IMR-90 (cell line): ENCODE data around the gene TULP4. TPM values are rescaled to one million over a fixed set of nuclear protein-coding genes. Genes with fewer than 3 reads are reported as not detected.

Experiments used
- ATAC-seq: fragments of 200-7000 bp; cut with Tn5 transposase; 2 replicates; pipeline ENCODE4 v1.9.1; 2020; ENCODE audit warnings: low read depth, mild to moderate bottlenecking, moderate library complexity
- BruUV-seq: library from RNA; stranded (reverse); fragments of 400-500 nt; replicated peaks from 2 replicates; lab custom pipeline; 2021; lab: Mats Ljungman, UMichigan
- CTCF ChIA-PET: fragments of 300-600 bp; formaldehyde crosslinking; extraction: SDS; loops from one replicate; lab custom pipeline; 2021; ENCODE audit warnings: antibody characterized with exemption; lab: Yijun Ruan, JAX
- POLR2A ChIA-PET: fragments of 300-600 bp; sonication (Branson Sonifier 250); formaldehyde crosslinking; loops from one replicate; lab custom pipeline; 2022; ENCODE audit warnings: antibody characterized with exemption; ENCODE audit not compliant: unreplicated experiment; lab: Charles Lee
- DNase-seq: peaks from one replicate; pipeline ENCODE4 v3.0.0; 2013
- H2AFZ ChIP-seq: replicated peaks from 2 replicates; pipeline ENCODE3; 2013; ENCODE audit warnings: low read length, mild to moderate bottlenecking; ENCODE audit not compliant: poor library complexity
- H2AK5ac ChIP-seq: 2 replicates; pipeline ENCODE4 v1.6.1; 2013; ENCODE audit warnings: low read depth, low read length, inconsistent platforms
- H2AK9ac ChIP-seq: replicated peaks from 2 replicates; pipeline ENCODE3; 2013; ENCODE audit warnings: mild to moderate bottlenecking, low read depth, low read length, moderate library complexity; ENCODE audit not compliant: poor library complexity
- H2BK120ac ChIP-seq: 2 replicates; pipeline ENCODE4 v1.6.1; 2013; ENCODE audit warnings: low read depth, low read length, inconsistent platforms
- H2BK15ac ChIP-seq: 3 replicates; pipeline ENCODE4 v1.6.1; 2013; ENCODE audit warnings: low read depth, low read length, inconsistent platforms
- H2BK20ac ChIP-seq: 2 replicates; pipeline ENCODE4 v1.6.1; 2013; ENCODE audit warnings: low read depth, mild to moderate bottlenecking, inconsistent platforms, low read length, moderate library complexity
- H2BK5ac ChIP-seq: 2 replicates; pipeline ENCODE4 v1.6.1; 2013; ENCODE audit warnings: mild to moderate bottlenecking, low read depth, low read length, inconsistent platforms; ENCODE audit not compliant: poor library complexity, severe bottlenecking
- H3K14ac ChIP-seq: replicated peaks from 2 replicates; pipeline ENCODE4 v1.6.1; 2013; ENCODE audit warnings: low read depth, low read length, inconsistent platforms
- H3K18ac ChIP-seq: 2 replicates; pipeline ENCODE4 v1.6.1; 2013; ENCODE audit warnings: low read depth, low read length, control low read depth
- H3K23ac ChIP-seq: 2 replicates; pipeline ENCODE4 v1.6.1; 2013; ENCODE audit warnings: low read depth, low read length, inconsistent platforms
- H3K27ac ChIP-seq: 2 replicates; pipeline ENCODE4 v1.5.1; 2013; ENCODE audit warnings: mild to moderate bottlenecking, control low read depth, low read length; ENCODE audit not compliant: insufficient read depth
- H3K27me3 ChIP-seq: 2 replicates; pipeline ENCODE4 v1.6.1; 2013; ENCODE audit warnings: low read length; ENCODE audit not compliant: control insufficient read depth, insufficient read depth
- H3K36me3 ChIP-seq: 2 replicates; pipeline ENCODE4 v1.6.1; 2013; ENCODE audit warnings: low read length, mixed read lengths; ENCODE audit not compliant: control insufficient read depth, insufficient read depth
- H3K4ac ChIP-seq: 2 replicates; pipeline ENCODE4 v1.6.1; 2013; ENCODE audit warnings: low read depth, low read length, inconsistent platforms
- H3K4me1 ChIP-seq: 2 replicates; pipeline ENCODE4 v1.6.1; 2013; ENCODE audit warnings: low read length, mixed read lengths; ENCODE audit not compliant: control insufficient read depth, insufficient read depth
- H3K4me2 ChIP-seq: 2 replicates; pipeline ENCODE4 v1.6.1; 2013; ENCODE audit warnings: low read depth, mild to moderate bottlenecking, control low read depth, low read length, moderate library complexity
- H3K4me3 ChIP-seq: 2 replicates; pipeline ENCODE4 v1.5.1; 2013; ENCODE audit warnings: low read depth, mild to moderate bottlenecking, control low read depth, low read length, moderate library complexity; ENCODE audit not compliant: insufficient read depth
- H3K56ac ChIP-seq: 2 replicates; pipeline ENCODE4 v1.6.1; 2013; ENCODE audit warnings: low read length, inconsistent platforms; ENCODE audit not compliant: insufficient read depth; ENCODE audit errors: extremely low read depth
- H3K79me1 ChIP-seq, 2 experiments: 2 replicates each; pipeline ENCODE4 v1.6.1; 2013; ENCODE audit warnings: low read length in 2 of 2, inconsistent platforms in 1 of 2, low read depth in 1 of 2
- H3K9ac ChIP-seq: 2 replicates; pipeline ENCODE4 v1.6.1; 2013; ENCODE audit warnings: low read depth, low read length, control low read depth
- H3K9me1 ChIP-seq: 2 replicates; pipeline ENCODE4 v1.6.1; 2013; ENCODE audit warnings: low read length, inconsistent platforms; ENCODE audit not compliant: insufficient read depth
- H3K9me3 ChIP-seq: 2 replicates; pipeline ENCODE4 v1.6.1; 2013; ENCODE audit warnings: low read length; ENCODE audit not compliant: control insufficient read depth, insufficient read depth
- H4K20me1 ChIP-seq: 2 replicates; pipeline ENCODE4 v1.6.1; 2013; ENCODE audit warnings: low read length, inconsistent platforms; ENCODE audit not compliant: insufficient read depth
- H4K5ac ChIP-seq: 2 replicates; pipeline ENCODE4 v1.6.1; 2013; ENCODE audit warnings: mild to moderate bottlenecking, low read depth, low read length, control low read depth
- H4K8ac ChIP-seq, 2 experiments: 2 replicates each; pipeline ENCODE4 v1.6.1; 2013; ENCODE audit warnings: low read depth in 2 of 2, low read length in 2 of 2, control low read depth in 1 of 2, inconsistent platforms in 1 of 2
- H4K91ac ChIP-seq: 2 replicates; pipeline ENCODE4 v1.6.1; 2013; ENCODE audit warnings: low read depth, low read length, inconsistent platforms; ENCODE audit not compliant: insufficient read depth
- BHLHE40 ChIP-seq: fragments of 150-350 bp; IDR thresholded peaks from 2 replicates; pipeline ENCODE4 v1.6.1; 2016; ENCODE audit warnings: mild to moderate bottlenecking, low read depth, low read length
- CHD1 ChIP-seq: IDR thresholded peaks from 2 replicates; pipeline ENCODE4 v1.6.1; 2012; ENCODE audit warnings: low read depth, low read length, improper control_type of control experiment
- CTCF ChIP-seq: conservative IDR thresholded peaks from 2 replicates; pipeline ENCODE4 v1.5.1; 2012; ENCODE audit warnings: mild to moderate bottlenecking, low read depth, low read length, improper control_type of control experiment
- ELK1 ChIP-seq: fragments of 150-350 bp; IDR thresholded peaks from 2 replicates; pipeline ENCODE4 v1.6.1; 2016; ENCODE audit warnings: low read depth, mild to moderate bottlenecking, low read length, moderate library complexity, borderline replicate concordance
- MAFK ChIP-seq: IDR thresholded peaks from 2 replicates; pipeline ENCODE4 v1.6.1; 2012; ENCODE audit warnings: low read depth, low read length, improper control_type of control experiment
- MAZ ChIP-seq: IDR thresholded peaks from 2 replicates; pipeline ENCODE4 v1.6.1; 2012; ENCODE audit warnings: low read depth, mild to moderate bottlenecking, low read length, improper control_type of control experiment, moderate library complexity, borderline replicate concordance
- MXI1 ChIP-seq: IDR thresholded peaks from 2 replicates; pipeline ENCODE4 v1.6.1; 2012; ENCODE audit warnings: low read depth, mild to moderate bottlenecking, low read length, moderate library complexity, borderline replicate concordance
- NFE2L2 ChIP-seq: fragments of 150-350 bp; IDR thresholded peaks from 2 replicates; pipeline ENCODE4 v1.6.1; 2016; ENCODE audit warnings: low read depth, mild to moderate bottlenecking, low read length
- POLR2A ChIP-seq: IDR thresholded peaks from 2 replicates; pipeline ENCODE4 v1.6.1; 2012; ENCODE audit warnings: mild to moderate bottlenecking, low read depth, low read length
- SMC3 ChIP-seq: fragments of 150-350 bp; IDR thresholded peaks from 2 replicates; pipeline ENCODE4 v1.6.1; 2016; ENCODE audit warnings: low read depth, mild to moderate bottlenecking, antibody characterized with exemption, low read length, moderate library complexity
- USF2 ChIP-seq: fragments of 150-350 bp; IDR thresholded peaks from 2 replicates; pipeline ENCODE4 v1.6.1; 2017; ENCODE audit warnings: mild to moderate bottlenecking, antibody characterized with exemption, low read length, low read depth
- WGBS, 2 experiments: methylation state at CpG; one replicate each; pipeline versions ENCODE4 v1.1.5 to v1.1.7; 2013; ENCODE audit warnings: missing lambda C conversion rate in 2 of 2; ENCODE audit not compliant: insufficient read length in 1 of 2; ENCODE audit errors: extremely low coverage in 2 of 2; 5-methylcytosine and 5-hydroxymethylcytosine counted together
- dilution Hi-C: fragments of 300-500 bp; cut with HindIII; formaldehyde crosslinking; loops from one replicate; pipeline ENCODE4 v1.14.3; 2018; ENCODE audit warnings: low sequenced_read_pairs; ENCODE audit not compliant: unreplicated experiment
- in situ Hi-C: fragments of 300-500 bp; cut with MboI; formaldehyde crosslinking; loops from 3 replicates; pipeline ENCODE4 v1.14.3; 2019; ENCODE audit warnings: low sequenced_read_pairs, inconsistent platforms, mixed read lengths
- intact Hi-C: fragments of 100-400 bp; cut with micrococcal nuclease; formaldehyde crosslinking; loops from 2 replicates; pipeline ENCODE4 v1.10.0; 2022
- polyA plus RNA-seq, 3 experiments: library from polyadenylated mRNA; depleted of rRNA; stranded (reverse); fragments of >200 nt; gene quantifications; 2 replicates each; pipeline ENCODE4 v1.2.3, GENCODE V29; 2012; ENCODE audit warnings: low replicate concordance in 1 of 3
- total RNA-seq: library from RNA; depleted of rRNA; stranded (reverse); fragments of >200 nt; gene quantifications from 2 replicates; pipeline ENCODE4 v1.2.3, GENCODE V29; 2012

Gene TULP4
- total and polyA plus RNA-seq, 2 of the 4 experiments (the other 2 are of a cell fraction) = 8.1 to 30.6 TPM

GRCh38 chr6:158396136-158396535 lies 83.9 kb downstream of the TULP4 start:
- Histone ChIP-seq H3K14ac (no peak overlapping the region), H2BK15ac (no peak overlapping the region), H4K20me1 (peaks cover 10% of the 10 kb centered on the region; the same call in 1 of the 2 replicates), H3K18ac (no peak overlapping the region), H2AK9ac (no peak overlapping the region), H2AK5ac (no peak overlapping the region), H3K4ac (no peak overlapping the region), H2BK120ac (no peak overlapping the region), H3K9me1 (peaks cover 7% of the 10 kb centered on the region), H4K91ac (no peak overlapping the region), H2BK5ac (no peak overlapping the region), H4K8ac (no peak overlapping the region), H3K9ac (no peak overlapping the region), H3K56ac (no peak overlapping the region), H2AFZ (no peak overlapping the region), H3K9me3 (no peaks in the 10 kb centered on the region; the same call in 1 of the 2 replicates), H4K5ac (no peak overlapping the region), H3K27ac (no peak overlapping the region), H3K4me1 (peaks cover 2% of the 10 kb centered on the region; the same call in 1 of the 2 replicates), H3K27me3 (no peaks in the 10 kb centered on the region), H3K23ac (no peak overlapping the region), H3K4me2 (no peak overlapping the region), H2BK20ac (no peak overlapping the region), H3K36me3 (no peaks in the 10 kb centered on the region; the same call in 1 of the 2 replicates), H3K79me1 (peaks cover 11 to 18% of the 10 kb centered on the region in 2 experiments; a peak in 2 of 4 replicates), H3K4me3 (no peak overlapping the region)
- no peak for DNase-seq
- ATAC-seq = no peak
- TF ChIP-seq ELK1 = no peak
- no peak for TF ChIP-seq POLR2A
- no peak for TF ChIP-seq USF2
- no peak for TF ChIP-seq CHD1
- TF ChIP-seq CTCF = no peak
- TF ChIP-seq MXI1 = no peak
- no peak for TF ChIP-seq NFE2L2
- TF ChIP-seq SMC3 = no peak
- no peak for TF ChIP-seq MAFK
- no peak for TF ChIP-seq BHLHE40
- no peak for TF ChIP-seq MAZ
- in situ Hi-C loops = no loop called here
- WGBS, 2 experiments = 60% methylated on average over 1 of the region's 5 CpGs; no CpG with 5 or more reads in 1 of the 2 experiments
- no TSS peak for BruUV-seq
- dilution Hi-C loops = no loop called here
- ChIA-PET POLR2A (no interaction called here), CTCF (interaction anchor here (0.6 kb wide), 1 partner anchor 9 kb away, joined by 3 read pairs; no protein-coding TSS in a partner anchor)
- intact Hi-C loops = no loop called here
